Measurements from ENCODE around the gene SAP30. TPM values are rescaled to one million over a fixed set of nuclear protein-coding genes. Genes with fewer than 3 reads are reported as not detected.

Gene SAP30, protein sequence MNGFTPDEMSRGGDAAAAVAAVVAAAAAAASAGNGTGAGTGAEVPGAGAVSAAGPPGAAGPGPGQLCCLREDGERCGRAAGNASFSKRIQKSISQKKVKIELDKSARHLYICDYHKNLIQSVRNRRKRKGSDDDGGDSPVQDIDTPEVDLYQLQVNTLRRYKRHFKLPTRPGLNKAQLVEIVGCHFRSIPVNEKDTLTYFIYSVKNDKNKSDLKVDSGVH
- 14.6 TPM for total RNA-seq
- long read RNA-seq, transcript SAP30-201 (4 exons, 1,108 nt) = major isoform, 16 of 17 reads
- long read RNA-seq, partial matches to known transcripts = 0 of 17 reads
- long read RNA-seq, other reads (novel, unspliced or antisense) = 1 of 17 reads

DNA sequence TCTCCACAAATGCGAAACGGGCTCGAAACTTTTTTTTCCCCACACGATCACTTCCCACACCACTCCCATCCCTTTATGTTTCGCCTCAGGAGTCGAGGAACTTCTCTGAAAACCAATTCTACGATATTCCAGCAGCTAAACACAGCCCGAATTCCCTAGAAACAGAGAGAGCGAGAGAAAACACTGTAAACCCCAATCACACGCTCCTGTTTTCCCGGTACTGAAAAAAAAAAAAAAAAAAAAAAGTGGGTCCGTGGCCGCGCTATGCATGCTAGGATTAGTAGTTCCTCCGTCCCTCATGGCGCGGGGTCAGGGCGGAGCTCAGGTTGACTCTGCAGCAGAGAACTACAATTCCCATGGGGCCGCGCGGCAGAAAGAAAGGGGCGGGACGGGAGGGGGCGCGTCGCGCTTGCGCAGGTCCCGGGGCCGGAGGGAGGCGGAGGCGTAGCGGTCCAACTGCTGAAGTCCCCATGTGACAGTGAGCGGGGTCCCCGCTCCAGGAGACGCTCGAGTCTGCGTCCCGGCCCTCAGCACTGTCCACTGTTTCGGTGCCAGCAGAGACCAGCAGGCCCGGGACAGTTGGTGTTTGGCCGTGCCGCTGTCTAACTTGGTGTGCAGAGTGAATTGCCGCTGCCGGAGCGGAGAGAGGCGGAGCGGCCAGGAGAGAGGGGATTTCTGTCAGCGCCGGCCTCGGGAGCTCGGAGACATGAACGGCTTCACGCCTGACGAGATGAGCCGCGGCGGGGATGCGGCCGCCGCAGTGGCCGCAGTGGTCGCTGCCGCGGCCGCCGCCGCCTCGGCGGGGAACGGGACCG lies at the start of gene SAP30:
Gene SAP30 (plus strand): TSS at position 478 of the 815 bp plus-strand sequence. CDS start 229 bp downstream, at position 707.
- intact Hi-C loops (cut with DNase I) = loop anchor here (1.0 kb wide), 1 partner anchor 36 kb away; the partner anchor contains the start of gene HMGB2
- ATAC-seq (peak; percentile 98), DNase-seq (ENCODE audit: missing footprints) (peak; percentile 99)

DNA sequence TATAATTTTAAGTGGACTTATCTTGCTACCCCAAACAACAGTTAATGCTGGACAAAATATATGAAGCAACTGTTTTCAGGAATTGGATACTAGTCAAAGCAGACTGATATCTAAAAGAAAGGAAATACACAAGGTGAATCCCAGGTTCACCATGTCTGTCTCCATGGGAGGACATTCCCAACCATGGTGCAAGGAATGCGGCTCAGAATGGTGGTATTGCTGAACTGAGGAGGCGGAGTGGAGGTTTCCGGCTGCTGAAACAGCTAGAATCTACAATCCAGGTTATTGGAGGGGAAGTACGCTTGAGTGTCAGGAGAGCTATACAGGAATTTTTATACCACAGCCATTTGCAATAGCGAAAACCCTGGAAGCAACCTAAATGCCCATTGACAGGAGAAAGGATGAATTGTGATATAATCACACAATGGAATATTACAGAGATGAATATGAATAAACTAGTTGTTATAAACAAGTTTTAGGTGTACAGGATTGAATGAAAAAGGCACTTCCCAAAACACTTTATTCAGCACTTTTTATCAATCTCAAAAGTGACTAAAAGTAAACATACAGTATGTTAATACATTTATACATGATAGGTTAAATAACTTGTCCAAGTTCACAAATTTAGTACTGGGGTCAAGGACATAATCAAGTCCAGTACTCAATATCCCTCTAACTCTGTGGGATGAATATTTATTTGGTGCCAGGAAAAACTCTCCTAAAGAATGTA lies 45.6 kb upstream of the SAP30 start:
- no peak for ATAC-seq
- intact Hi-C loops (cut with DNase I) = no loop called here
- no peak for DNase-seq (ENCODE audit: missing footprints)

- no peak for ATAC-seq
- intact Hi-C loops (cut with DNase I) = no loop called here
- DNase-seq (ENCODE audit: missing footprints) = no peak
Observed at GRCh38 chr4:173328236-173328901, 42.4 kb upstream of the SAP30 start.

- DNase-seq (ENCODE audit: missing footprints) (no peak), ATAC-seq (no peak)
- intact Hi-C loops (cut with DNase I) = loop anchor here (5.0 kb wide), 1 partner anchor 82 kb away; no protein-coding TSS in a partner anchor
Observed at GRCh38 chr4:173330590-173330989, 40.2 kb upstream of the SAP30 start.

- intact Hi-C loops (cut with DNase I) = loop anchor here (5.0 kb wide), 1 partner anchor 80 kb away; no protein-coding TSS in a partner anchor
- DNase-seq (ENCODE audit: missing footprints) (no peak), ATAC-seq (no peak)
Observed at GRCh38 chr4:173332021-173332487, 38.7 kb upstream of the SAP30 start.

DNA sequence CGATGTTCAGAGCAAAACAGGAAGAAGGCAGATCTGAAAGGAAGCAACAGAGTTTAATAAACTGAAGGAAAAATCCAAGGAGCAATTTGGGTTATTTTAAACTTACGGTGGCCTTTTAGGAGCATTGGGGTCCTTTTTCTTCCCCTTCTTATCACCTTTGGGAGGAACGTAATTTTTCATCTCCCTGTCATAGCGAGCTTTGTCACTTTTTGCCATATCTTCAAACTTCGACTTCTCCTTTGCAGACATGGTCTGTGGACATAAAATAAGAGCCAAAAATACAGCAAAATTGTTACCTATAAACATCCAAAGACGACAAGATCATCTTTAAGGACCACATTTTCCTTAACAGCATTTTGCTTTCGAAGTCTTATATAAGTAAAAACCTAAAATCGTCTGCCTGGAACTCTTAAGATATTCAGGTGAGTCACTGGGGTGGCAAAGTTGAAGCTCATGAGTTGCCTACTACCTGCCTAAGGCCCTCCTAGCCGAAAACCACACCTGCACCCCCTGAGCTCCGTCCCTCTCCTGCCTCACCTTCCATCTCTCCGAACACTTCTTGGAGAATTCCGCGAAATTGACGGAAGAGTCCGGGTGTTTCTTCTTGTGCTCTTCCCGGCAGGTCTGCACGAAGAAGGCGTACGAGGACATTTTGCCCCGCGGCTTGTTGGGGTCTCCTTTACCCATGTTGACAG lies 37.6 kb upstream of the SAP30 start:
- DNase-seq (ENCODE audit: missing footprints) (no peak), ATAC-seq (no peak)
- intact Hi-C loops (cut with DNase I) = loop anchor here (5.0 kb wide), 1 partner anchor 79 kb away; no protein-coding TSS in a partner anchor

GRCh38 chr4:173333658-173334084 lies 37.1 kb upstream of the SAP30 start:
- intact Hi-C loops (cut with DNase I) = loop anchor here (1.0 to 5.0 kb wide), 2 partner anchors 37 to 79 kb away; partner anchors contain the start of gene SAP30
- ATAC-seq (peak; percentile 64), DNase-seq (ENCODE audit: missing footprints) (peak; percentile 80)

- ATAC-seq = peak; percentile 99
- intact Hi-C loops (cut with DNase I) = loop anchor here (1.0 to 5.0 kb wide), 2 partner anchors 36 to 78 kb away; partner anchors contain the start of gene SAP30
Observed at GRCh38 chr4:173334085-173334890, 36.5 kb upstream of the SAP30 start, which contains the start of gene HMGB2. Gene HMGB2, minus strand, starts transcription at chr4:173334358. Its CDS starts 709 bp downstream, at chr4:173333649.

GRCh38 chr4:173334891-173335752 lies 35.6 kb upstream of the SAP30 start:
- ATAC-seq (peak; percentile 57), DNase-seq (ENCODE audit: missing footprints) (peak; percentile 76)
- intact Hi-C loops (cut with DNase I) = loop anchor here (1.0 to 5.0 kb wide), 2 partner anchors 35 to 77 kb away; partner anchors contain the start of gene SAP30

More at GRCh38 chr4:173334085-173334890, 36.5 kb upstream of the SAP30 start, which contains the start of gene HMGB2:
- DNase-seq (ENCODE audit: missing footprints) = peak; percentile 100

- intact Hi-C loops (cut with DNase I) = no loop called here
- no peak for DNase-seq (ENCODE audit: missing footprints)
- no peak for ATAC-seq
Observed at GRCh38 chr4:173337463-173337862, 33.3 kb upstream of the SAP30 start.

GRCh38 chr4:173343832-173344397 lies 26.8 kb upstream of the SAP30 start:
- intact Hi-C loops (cut with DNase I) = no loop called here
- DNase-seq (ENCODE audit: missing footprints) = no peak
- ATAC-seq = no peak

GRCh38 chr4:173345648-173346047 lies 25.1 kb upstream of the SAP30 start:
- no peak for DNase-seq (ENCODE audit: missing footprints)
- ATAC-seq = no peak
- intact Hi-C loops (cut with DNase I) = no loop called here

DNA sequence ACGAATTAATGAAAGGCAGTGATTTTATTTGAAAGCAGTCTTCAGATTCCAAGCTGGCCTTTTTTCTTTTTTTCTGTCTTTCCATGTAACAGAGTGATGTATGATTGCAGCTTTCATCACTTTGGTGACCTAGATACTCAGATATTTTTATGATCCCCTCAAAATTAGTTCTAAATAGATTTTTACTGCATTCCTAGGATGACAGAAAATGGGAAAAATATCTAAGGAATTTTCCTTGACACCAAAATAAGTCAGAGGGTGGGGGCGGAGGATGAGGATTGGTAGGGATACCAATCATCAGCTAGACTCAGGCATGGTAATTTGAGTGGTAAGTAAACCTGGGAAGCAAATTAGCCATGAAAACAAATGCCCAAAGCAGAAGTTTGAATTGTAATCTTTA lies 24.7 kb upstream of the SAP30 start:
- ATAC-seq (no peak), DNase-seq (ENCODE audit: missing footprints) (no peak)
- intact Hi-C loops (cut with DNase I) = no loop called here

DNA sequence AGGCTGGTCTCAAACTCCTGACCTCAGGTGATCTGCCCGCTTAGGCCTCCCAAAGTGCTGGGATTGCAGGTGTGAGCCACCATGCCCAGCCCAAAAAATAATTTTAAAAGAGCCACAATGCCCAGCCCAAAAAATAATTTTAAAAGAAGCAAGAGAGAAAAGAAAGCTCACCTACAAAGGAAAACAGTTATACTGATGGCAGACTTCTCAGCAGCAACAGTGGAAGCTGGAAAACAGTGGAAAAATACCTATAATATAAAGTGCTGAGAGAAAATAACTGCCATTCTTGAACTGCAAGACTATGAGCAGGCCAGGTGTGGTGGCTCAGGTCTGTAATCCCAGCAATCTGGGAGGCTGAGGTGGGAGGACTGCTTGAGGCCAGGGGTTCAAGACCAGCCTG lies 23.3 kb upstream of the SAP30 start:
- ATAC-seq (no peak), DNase-seq (ENCODE audit: missing footprints) (no peak)
- intact Hi-C loops (cut with DNase I) = no loop called here

- no peak for DNase-seq (ENCODE audit: missing footprints)
- intact Hi-C loops (cut with DNase I) = no loop called here
- ATAC-seq = no peak
Observed at GRCh38 chr4:173357939-173358338, 12.8 kb upstream of the SAP30 start.

Measured in Right ventricle myocardium inferior (tissue), 1 donor.